ENCODE measurements around the gene FBL. TPM values are rescaled to one million over a fixed set of nuclear protein-coding genes. Genes with fewer than 3 reads are reported as not detected.

The FBL gene
- total RNA-seq, 2 experiments from 2014 or later: 336 to 365 TPM

GRCh38 chr19:39830406-39830805 is 15.8 kb downstream of the FBL start:
- no peaks in the 10 kb centered on the region for H3K9me3 ChIP-seq (ENCODE audit: low read length)
- no peak overlapping the region for H2AFZ ChIP-seq (ENCODE audit: low read length)
- intact Hi-C loops (cut with micrococcal nuclease; ENCODE audit: unreplicated experiment): no loop called here
- H3K79me2 ChIP-seq (ENCODE audit: insufficient read depth, low read depth, low read length): no peaks in the 10 kb centered on the region
- TF ChIP-seq CTCF (conservative IDR thresholded peaks at IDR 0.05; ENCODE audit: low read length) (no peak), EZH2phosphoT487 (IDR thresholded peaks at IDR 0.05; ENCODE audit: borderline replicate concordance, low read depth, low read length) (no peak)
- DNase-seq (ENCODE audit: low spot score): no peak
- H3K4me2 ChIP-seq (ENCODE audit: low read length): no peak overlapping the region
- CTCF ChIA-PET (ENCODE audit: unreplicated experiment): no interaction called here
- H3K9me2 ChIP-seq (ENCODE audit: insufficient read depth, low read length): no peaks in the 10 kb centered on the region
- peaks cover 87% of the 10 kb centered on the region for H3K36me3 ChIP-seq (ENCODE audit: insufficient read depth, low read length)
- H3K4me1 ChIP-seq (ENCODE audit: insufficient read depth, low read length, poor library complexity, severe bottlenecking): peaks cover 16% of the 10 kb centered on the region
- no peak overlapping the region for H3K4me3 ChIP-seq (ENCODE audit: low read depth, low read length, poor library complexity, severe bottlenecking)
- POLR2A ChIA-PET: no interaction called here
- no peaks in the 10 kb centered on the region for H4K20me1 ChIP-seq (ENCODE audit: insufficient read depth, low read length)
- BruUV-seq (replicated peaks): no TSS peak
- H3K27ac ChIP-seq (ENCODE audit: low read depth, low read length, poor library complexity, severe bottlenecking): no peak overlapping the region

- intact Hi-C loops (cut with micrococcal nuclease; ENCODE audit: unreplicated experiment): no loop called here
- DNase-seq (ENCODE audit: low spot score): no peak
- CTCF ChIA-PET (ENCODE audit: unreplicated experiment): no interaction called here
- H3K9me2 ChIP-seq (ENCODE audit: insufficient read depth, low read length): no peaks in the 10 kb centered on the region
- POLR2A ChIA-PET: no interaction called here
- no peaks in the 10 kb centered on the region for H3K79me2 ChIP-seq (ENCODE audit: insufficient read depth, low read depth, low read length)
- H2AFZ ChIP-seq (ENCODE audit: low read length): no peak overlapping the region
- peaks cover 16% of the 10 kb centered on the region for H3K4me1 ChIP-seq (ENCODE audit: insufficient read depth, low read length, poor library complexity, severe bottlenecking)
- H3K4me3 ChIP-seq (ENCODE audit: low read depth, low read length, poor library complexity, severe bottlenecking): no peak overlapping the region
- H3K4me2 ChIP-seq (ENCODE audit: low read length): no peak overlapping the region
- no peak for TF ChIP-seq CTCF (conservative IDR thresholded peaks at IDR 0.05; ENCODE audit: low read length)
- no peak for TF ChIP-seq EZH2phosphoT487 (IDR thresholded peaks at IDR 0.05; ENCODE audit: borderline replicate concordance, low read depth, low read length)
- no peaks in the 10 kb centered on the region for H4K20me1 ChIP-seq (ENCODE audit: insufficient read depth, low read length)
- no TSS peak for BruUV-seq (replicated peaks)
- H3K36me3 ChIP-seq (ENCODE audit: insufficient read depth, low read length): peaks cover 87% of the 10 kb centered on the region
- H3K9me3 ChIP-seq (ENCODE audit: low read length): no peaks in the 10 kb centered on the region
- no peak overlapping the region for H3K27ac ChIP-seq (ENCODE audit: low read depth, low read length, poor library complexity, severe bottlenecking)
These were observed 16.4 kb downstream of the FBL start for GRCh38 chr19:39829702-39830275.

GRCh38 chr19:39828654-39829032 is 17.5 kb downstream of the FBL start:
- no peak for TF ChIP-seq EZH2phosphoT487 (IDR thresholded peaks at IDR 0.05; ENCODE audit: borderline replicate concordance, low read depth, low read length)
- no peak for TF ChIP-seq CTCF (conservative IDR thresholded peaks at IDR 0.05; ENCODE audit: low read length)
- Histone ChIP-seq H3K4me2 (ENCODE audit: low read length) (no peak overlapping the region), H2AFZ (ENCODE audit: low read length) (no peak overlapping the region), H3K9me3 (ENCODE audit: low read length) (no peaks in the 10 kb centered on the region), H3K79me2 (ENCODE audit: insufficient read depth, low read depth, low read length) (no peaks in the 10 kb centered on the region), H3K36me3 (ENCODE audit: insufficient read depth, low read length) (peaks cover 92% of the 10 kb centered on the region), H4K20me1 (ENCODE audit: insufficient read depth, low read length) (no peaks in the 10 kb centered on the region), H3K9me2 (ENCODE audit: insufficient read depth, low read length) (no peaks in the 10 kb centered on the region), H3K27ac (ENCODE audit: low read depth, low read length, poor library complexity, severe bottlenecking) (no peak overlapping the region), H3K4me1 (ENCODE audit: insufficient read depth, low read length, poor library complexity, severe bottlenecking) (peaks cover 7% of the 10 kb centered on the region), H3K4me3 (ENCODE audit: low read depth, low read length, poor library complexity, severe bottlenecking) (no peak overlapping the region)
- no peak for DNase-seq (ENCODE audit: low spot score)
- ChIA-PET CTCF (ENCODE audit: unreplicated experiment) (no interaction called here), POLR2A (no interaction called here)
- BruUV-seq (replicated peaks): no TSS peak
- intact Hi-C loops (cut with micrococcal nuclease; ENCODE audit: unreplicated experiment): no loop called here
